Heart right ventricle (tissue), 16 donors: Measurements from ENCODE around the gene TAOK2. TPM values are rescaled to one million over a fixed set of nuclear protein-coding genes. Genes with fewer than 3 reads are reported as not detected.
"Not testable (repeated sequence)": the region's sequence is repeated elsewhere in the genome, so short reads cannot be mapped to it uniquely, and the experiment has no call there.

Experiments
- ATAC-seq, 8 donors: fragments of 200-7000 bp; cut with Tn5 transposase; one replicate each; pipeline ENCODE4 v1.9.1; 2020; ENCODE audit warnings: mild to moderate bottlenecking in 8 of 8, moderate library complexity in 8 of 8, moderate number of reproducible peaks in 1 of 8
- DNase-seq, 2 donors: peaks; one replicate each; pipeline ENCODE4 v3.0.0-alpha.2; 2020
- H3K27ac ChIP-seq, 10 donors: fragments of 200-600 bp; sonication (generic) in 2 of 10; one replicate each; pipeline versions ENCODE4 v1.5.0 to v1.8.0; 2020 to 2022; ENCODE audit warnings: mild to moderate bottlenecking in 3 of 10
- H3K27me3 ChIP-seq, 7 donors: fragments of 200-600 bp; one replicate each; pipeline ENCODE4 v1.8.0; 2021 to 2022; ENCODE audit warnings: mild to moderate bottlenecking in 2 of 7
- H3K36me3 ChIP-seq, 9 donors: fragments of 200-600 bp; sonication (generic) in 1 of 9; one replicate each; pipeline versions ENCODE4 v1.5.0 to v1.8.0; 2020 to 2022; ENCODE audit warnings: mild to moderate bottlenecking in 2 of 9
- H3K4me1 ChIP-seq, 9 donors: fragments of 200-600 bp; sonication (generic) in 1 of 9; one replicate each; pipeline versions ENCODE4 v1.5.0 to v1.8.0; 2020 to 2022; ENCODE audit warnings: mild to moderate bottlenecking in 4 of 9
- H3K4me3 ChIP-seq, 10 donors: fragments of 200-600 bp; sonication (generic) in 2 of 10; one replicate each; pipeline versions ENCODE4 v1.5.0 to v1.8.0; 2020 to 2022; ENCODE audit warnings: mild to moderate bottlenecking in 7 of 10, moderate library complexity in 2 of 10
- H3K9me3 ChIP-seq, 11 donors: fragments of 200-600 bp in 10 of 11; sonication (generic) in 2 of 11; one replicate each; pipeline versions ENCODE4 v1.5.0 to v1.8.0; 2013 to 2022; ENCODE audit warnings: mild to moderate bottlenecking in 2 of 11, control low read depth in 1 of 11, moderate library complexity in 1 of 11
- CTCF ChIP-seq, 9 donors: fragments of 200-600 bp; sonication (generic) in 2 of 9; IDR thresholded peaks; one replicate each; pipeline versions ENCODE4 v1.5.0 to v1.8.0; 2021 to 2022; ENCODE audit warnings: antibody characterized with exemption in 9 of 9, mild to moderate bottlenecking in 5 of 9, moderate library complexity in 1 of 9
- WGBS, 2 donors: extraction: QIAGEN DNeasy Blood & Tissue Kit; methylation state at CpG; one replicate each; pipeline ENCODE4 v1.1.7; 2013; ENCODE audit warnings: inconsistent platforms in 1 of 2; 5-methylcytosine and 5-hydroxymethylcytosine counted together
- intact Hi-C, 10 donors: fragments of 100-400 bp; cut with DNase I; formaldehyde crosslinking; loops; one replicate each; pipeline versions ENCODE4 v1.11.1 to v1.14.2; 2022
- polyA plus RNA-seq, 2 donors: library from polyadenylated mRNA; stranded (reverse); fragments of 200-250 nt; gene quantifications; one replicate each; pipeline ENCODE4 v1.2.3, GENCODE V29; 2013
- total RNA-seq, 10 donors: library from RNA; stranded (reverse); fragmentation: NEBNext Ultra II Directional in 3 of 10; extraction: Animal tissue kit (Norgen Biotek cat#: 25700) in 3 of 10; gene quantifications; one replicate each; pipeline versions ENCODE4 v1.2.1 to v1.2.4, GENCODE V29; 2021 to 2023
- donor health status: Arrhythmogenic right ventricular cardiomyopathy.
- donor health status: ischemic (EF 13 %, LVEDD 7.1; RV severe dilation, severe dysfunction).
- donor health status: healthy with polysubstance abuse.
- donor health status: DM: no; HTN: yes; CAD: no.
- donor health status: DM: no; HTN: no; CAD: no.
- donor health status: ischemic (EF 25% LVEDD 6.9; RV normal size, moderate dysfunction).
- donor health status: ischemic (EF 25% LVEDD 5.7; RV mildly dilated, moderate dysfunction).
- donor health status: healthy.
- donor health status: DM: yes; HTN: yes; CAD: no.
- donor health status: Ischemic cardiomyopathy.
- donor health status: ischemic (EF 35%, LVEDD 5.7; RV mildly dilated, moderate dysfunction).
- donor health status: nonischemic (EF 11% LVEDD 7.7; RV severe dilation, severe dysfunction).
- donor health status: DM: yes; HTN: yes; CAD: no.
- donor health status: PGD.
- donor health status: ischemic (EF 29% LVEDD 5.4; RV normal size, mild dysfunction).
- donor health status: nonischemic (EF 23%, LVEDD 6.1; RV moderate dilation, normal function).

TAOK2 gene
- total and polyA plus RNA-seq, 12 donors = 27.0 to 50.4 (median 32.7) TPM

- no peak overlapping the region for H3K27ac ChIP-seq
- ATAC-seq (no peak), DNase-seq (no peak)
- H3K27me3 ChIP-seq = peaks cover 19 to 52% (median 46%) of the 10 kb centered on the region in 7 donors
- no peaks in the 10 kb centered on the region for H3K36me3 ChIP-seq
- 9 to 16% methylated on average over 31 of the region's 31 CpGs for WGBS, 2 donors
- no peak for TF ChIP-seq CTCF (IDR thresholded peaks at IDR 0.05)
- H3K4me1 ChIP-seq = peaks cover 3 to 24% (median 18%) of the 10 kb centered on the region in 9 donors
- peak overlapping the region in 2 of 10 donors; percentile 37 to 43 for H3K4me3 ChIP-seq
- H3K9me3 ChIP-seq = no peaks in the 10 kb centered on the region
- intact Hi-C loops = loop anchor here in 2 of 10 donors (10.0 kb wide), 2 partner anchors 77 to 317 kb away; no protein-coding TSS in a partner anchor
Observed at GRCh38 chr16:30011714-30012504, 38.2 kb downstream of the TAOK2 start.

- peaks cover 19 to 52% (median 46%) of the 10 kb centered on the region in 7 donors for H3K27me3 ChIP-seq
- not testable (repeated sequence) for H3K36me3 ChIP-seq, H3K9me3 ChIP-seq, H3K27ac ChIP-seq, ATAC-seq, DNase-seq, H3K4me3 ChIP-seq
- WGBS, 2 donors = 80% methylated on average over 14 of the region's 14 CpGs
- intact Hi-C loops = loop anchor here in 2 of 10 donors (10.0 kb wide), 2 partner anchors 78 to 318 kb away; no protein-coding TSS in a partner anchor
- peaks cover 3 to 24% (median 18%) of the 10 kb centered on the region in 9 donors for H3K4me1 ChIP-seq
Observed at GRCh38 chr16:30012598-30012997, 38.9 kb downstream of the TAOK2 start.

GRCh38 chr16:30015450-30015849 lies 41.8 kb downstream of the TAOK2 start:
- H3K4me3 ChIP-seq, DNase-seq, H3K36me3 ChIP-seq, H3K27ac ChIP-seq, ATAC-seq, H3K9me3 ChIP-seq: not testable (repeated sequence)
- Histone ChIP-seq H3K4me1 (peaks cover 3 to 18% (median 14%) of the 10 kb centered on the region in 9 donors), H3K27me3 (peaks cover 6 to 26% (median 23%) of the 10 kb centered on the region in 7 donors)
- 85 to 87% methylated on average over 7 of the region's 7 CpGs for WGBS, 2 donors
- intact Hi-C loops = loop anchor here in 2 of 10 donors (10.0 kb wide), 2 partner anchors 81 to 321 kb away; no protein-coding TSS in a partner anchor

GRCh38 chr16:30016555-30017276 lies 43.0 kb downstream of the TAOK2 start:
- Histone ChIP-seq H3K4me3 (no peak overlapping the region), H3K27ac (no peak overlapping the region), H3K9me3 (no peaks in the 10 kb centered on the region), H3K27me3 (peaks cover 0 to 13% (median 10%) of the 10 kb centered on the region in 7 donors), H3K36me3 (no peaks in the 10 kb centered on the region), H3K4me1 (peaks cover 0 to 16% (median 8%) of the 10 kb centered on the region in 9 donors)
- ATAC-seq (no peak), DNase-seq (no peak)
- no peak for TF ChIP-seq CTCF (IDR thresholded peaks at IDR 0.05)
- 73 to 74% methylated on average over 8 of the region's 8 CpGs for WGBS, 2 donors
- intact Hi-C loops = loop anchor here in 2 of 10 donors (10.0 kb wide), 2 partner anchors 82 to 322 kb away; no protein-coding TSS in a partner anchor

- 93 to 98% methylated on average over 2 of the region's 2 CpGs for WGBS, 2 donors
- Histone ChIP-seq H3K27ac (no peak overlapping the region), H3K4me1 (peaks cover 0 to 12% (median 9%) of the 10 kb centered on the region in 9 donors), H3K9me3 (no peaks in the 10 kb centered on the region), H3K27me3 (peaks cover 0 to 8% (median 5%) of the 10 kb centered on the region in 7 donors), H3K4me3 (no peak overlapping the region), H3K36me3 (no peaks in the 10 kb centered on the region)
- ATAC-seq = no peak
- intact Hi-C loops = loop anchor here in 2 of 10 donors (10.0 kb wide), 2 partner anchors 82 to 322 kb away; no protein-coding TSS in a partner anchor
- no peak for DNase-seq
- TF ChIP-seq CTCF (IDR thresholded peaks at IDR 0.05) = no peak
Observed at GRCh38 chr16:30017277-30017656, 43.6 kb downstream of the TAOK2 start.

- 90 to 91% methylated on average over 4 of the region's 4 CpGs for WGBS, 2 donors
- DNase-seq = not testable (repeated sequence)
Observed at GRCh38 chr16:30017937-30018336, 44.3 kb downstream of the TAOK2 start.

More at GRCh38 chr16:30017937-30018336, 44.3 kb downstream of the TAOK2 start:
- H3K36me3 ChIP-seq, H3K4me3 ChIP-seq, H3K9me3 ChIP-seq, ATAC-seq, H3K27me3 ChIP-seq, H3K27ac ChIP-seq: not testable (repeated sequence)
- intact Hi-C loops = loop anchor here in 2 of 10 donors (10.0 kb wide), 2 partner anchors 83 to 323 kb away; no protein-coding TSS in a partner anchor
- peaks cover 0 to 12% (median 9%) of the 10 kb centered on the region in 9 donors for H3K4me1 ChIP-seq
